Activated CD8-positive, alpha-beta T cell treated with anti-CD3 and anti-CD28 coated beads for 36 hours (primary cell): Measurements from ENCODE around the gene WWC1. TPM values are rescaled to one million over a fixed set of nuclear protein-coding genes. Genes with fewer than 3 reads are reported as not detected.

Experiments used
- ATAC-seq: fragments of 200-7000 bp; cut with Tn5 transposase; one replicate; pipeline ENCODE4 v1.10.0; 2021; ENCODE audit warnings: mild to moderate bottlenecking, moderate library complexity
- CTCF ChIA-PET: fragments of 350-600 bp; sonication (Branson Sonifier 250); formaldehyde crosslinking; loops from one replicate; lab custom pipeline; 2021; ENCODE audit warnings: antibody characterized with exemption; lab: Charles Lee
- POLR2A ChIA-PET: fragments of 350-600 bp; sonication (Branson Sonifier 250); formaldehyde crosslinking; loops from one replicate; lab custom pipeline; 2021; ENCODE audit warnings: antibody characterized with exemption; lab: Charles Lee
- DNase-seq: peaks from one replicate; pipeline ENCODE4 v3.0.0-alpha.2; 2020
- H3K27ac Mint-ChIP-seq: one replicate; pipeline ENCODE4 v1.8.0; 2021; ENCODE audit warnings: mild to moderate bottlenecking, mixed read lengths
- H3K27me3 Mint-ChIP-seq: one replicate; pipeline ENCODE4 v1.8.0; 2021; ENCODE audit warnings: mixed read lengths
- H3K36me3 Mint-ChIP-seq: one replicate; pipeline ENCODE4 v1.8.0; 2021; ENCODE audit warnings: low read depth, mixed read lengths
- H3K4me1 Mint-ChIP-seq: one replicate; pipeline ENCODE4 v1.8.0; 2021; ENCODE audit warnings: low read depth, mixed read lengths
- H3K4me3 Mint-ChIP-seq: one replicate; pipeline ENCODE4 v1.8.0; 2021; ENCODE audit warnings: mild to moderate bottlenecking, moderate library complexity, mixed read lengths
- H3K9me3 Mint-ChIP-seq: one replicate; pipeline ENCODE4 v1.8.0; 2021; ENCODE audit warnings: mixed read lengths
- CTCF ChIP-seq: fragments of 200-600 bp; IDR thresholded peaks from one replicate; pipeline ENCODE4 v1.8.0; 2022; ENCODE audit warnings: antibody characterized with exemption, mild to moderate bottlenecking
- intact Hi-C: fragments of 100-400 bp; cut with micrococcal nuclease; formaldehyde crosslinking; loops from one replicate; pipeline ENCODE4 v1.10.0; 2022
- total RNA-seq, 2 experiments: library from RNA; stranded (reverse); gene quantifications; one replicate each; pipeline ENCODE4 v1.2.3, GENCODE V29; 2021

Gene WWC1
- total RNA-seq, 2 experiments from 2014 or later = 0.45 to 0.47 TPM

DNA sequence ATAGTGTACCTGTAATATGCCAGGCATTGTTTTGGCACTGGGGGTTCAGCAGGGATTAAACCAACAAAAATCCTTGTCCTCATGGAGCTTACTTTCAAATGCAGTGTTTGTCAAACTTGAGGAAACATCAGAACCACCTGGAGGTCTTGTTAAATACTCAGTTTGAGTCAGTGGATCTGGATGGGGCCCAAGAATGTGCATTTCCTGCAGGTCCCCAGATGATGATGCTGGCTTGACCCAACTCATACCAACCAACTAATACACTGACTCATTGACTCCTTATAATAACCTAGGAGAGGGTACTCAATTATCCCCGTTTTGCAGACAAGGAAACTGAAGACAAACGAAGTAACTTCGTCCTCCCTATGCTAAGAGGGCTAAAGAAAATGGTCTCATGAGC, 11.3 kb downstream of the WWC1 start:
- H3K27me3 Mint-ChIP-seq = peaks cover 2% of the 10 kb centered on the region
- H3K4me3 Mint-ChIP-seq = no peak overlapping the region
- no peaks in the 10 kb centered on the region for H3K36me3 Mint-ChIP-seq
- CTCF ChIA-PET = no interaction called here
- intact Hi-C loops = no loop called here
- no peak for ATAC-seq
- H3K27ac Mint-ChIP-seq = no peak overlapping the region
- H3K9me3 Mint-ChIP-seq = no peaks in the 10 kb centered on the region
- no peak for TF ChIP-seq CTCF
- POLR2A ChIA-PET = no interaction called here
- no peak for DNase-seq
- no peaks in the 10 kb centered on the region for H3K4me1 Mint-ChIP-seq

GRCh38 chr5:168303393-168304025, 12.1 kb downstream of the WWC1 start:
- Mint-ChIP-seq H3K4me3 (no peak overlapping the region), H3K4me1 (no peaks in the 10 kb centered on the region), H3K27me3 (peaks cover 2% of the 10 kb centered on the region), H3K36me3 (no peaks in the 10 kb centered on the region), H3K9me3 (no peaks in the 10 kb centered on the region), H3K27ac (no peak overlapping the region)
- POLR2A ChIA-PET = no interaction called here
- DNase-seq (no peak), ATAC-seq (no peak)
- CTCF ChIA-PET = no interaction called here
- TF ChIP-seq CTCF = no peak
- intact Hi-C loops = no loop called here

DNA sequence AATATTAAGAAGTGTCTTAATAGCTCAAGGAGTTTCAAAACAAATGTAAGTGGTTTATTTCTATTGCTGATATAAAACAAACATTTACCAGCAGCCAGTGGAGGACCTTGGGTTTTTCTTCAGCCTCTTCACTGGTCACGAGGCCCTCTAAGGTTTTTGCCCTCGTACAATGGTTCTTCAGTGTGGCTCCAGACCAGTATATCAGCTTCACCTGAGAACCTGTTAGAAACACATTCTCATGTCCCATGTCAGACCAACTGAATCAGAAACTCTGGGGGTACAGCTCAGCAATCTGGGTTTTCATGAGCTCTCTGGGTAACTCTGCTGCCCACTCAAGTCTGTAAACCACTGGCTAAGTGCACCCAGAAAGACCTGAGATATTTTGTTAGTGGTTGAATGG, 12.9 kb downstream of the WWC1 start:
- intact Hi-C loops = no loop called here
- H3K36me3 Mint-ChIP-seq = no peaks in the 10 kb centered on the region
- ChIA-PET CTCF (no interaction called here), POLR2A (no interaction called here)
- H3K4me3 Mint-ChIP-seq = no peak overlapping the region
- DNase-seq (no peak), ATAC-seq (no peak)
- TF ChIP-seq CTCF = no peak
- H3K4me1 Mint-ChIP-seq = no peaks in the 10 kb centered on the region
- no peak overlapping the region for H3K27ac Mint-ChIP-seq
- no peaks in the 10 kb centered on the region for H3K9me3 Mint-ChIP-seq
- peaks cover 4% of the 10 kb centered on the region for H3K27me3 Mint-ChIP-seq

DNA sequence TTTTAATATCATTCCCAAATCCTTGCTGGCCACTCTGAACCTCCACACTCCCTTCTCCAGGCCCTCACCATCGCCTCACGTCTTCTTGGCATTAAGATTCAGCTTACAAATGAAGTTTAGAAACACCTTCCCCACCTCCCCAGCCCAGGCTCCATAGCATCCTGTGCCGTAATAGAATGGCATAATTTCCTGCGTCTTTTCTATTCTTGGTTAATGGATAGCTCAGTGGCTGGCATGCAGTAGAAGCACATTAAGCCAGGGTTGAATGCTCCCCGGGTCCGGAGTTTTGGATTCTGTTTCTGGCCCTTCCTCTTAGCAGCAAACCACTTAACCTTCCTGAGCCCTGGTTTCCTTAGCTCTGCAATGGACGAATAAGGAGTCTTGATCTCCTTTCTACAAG, 13.8 kb downstream of the WWC1 start:
- Mint-ChIP-seq H3K36me3 (no peaks in the 10 kb centered on the region), H3K27me3 (peaks cover 7% of the 10 kb centered on the region), H3K4me1 (no peaks in the 10 kb centered on the region), H3K27ac (no peak overlapping the region), H3K9me3 (no peaks in the 10 kb centered on the region), H3K4me3 (no peak overlapping the region)
- ATAC-seq (no peak), DNase-seq (no peak)
- no peak for TF ChIP-seq CTCF
- CTCF ChIA-PET = no interaction called here
- POLR2A ChIA-PET = no interaction called here
- intact Hi-C loops = no loop called here

DNA sequence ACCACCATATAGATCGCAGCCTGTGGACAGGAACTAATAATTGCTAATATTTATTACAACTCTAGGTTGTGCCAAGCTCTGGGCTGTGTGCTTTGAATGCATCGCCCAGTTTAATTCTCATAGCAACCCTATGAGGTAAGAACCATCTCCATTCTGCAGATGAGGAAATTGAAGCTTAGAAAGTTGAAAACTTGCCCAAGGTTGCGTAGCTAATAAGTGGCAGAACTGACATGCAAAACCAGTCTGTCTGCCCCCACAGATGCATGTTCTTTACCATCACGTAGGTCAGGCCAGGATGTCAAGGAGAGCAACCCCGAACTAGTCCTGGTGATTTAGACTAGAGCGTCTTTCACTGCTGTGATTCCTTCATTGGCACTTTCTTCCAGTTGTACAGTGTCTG, 15.6 kb downstream of the WWC1 start:
- intact Hi-C loops = no loop called here
- POLR2A ChIA-PET = no interaction called here

More for the DNA sequence above, 15.6 kb downstream of the WWC1 start:
- DNase-seq = no peak
- H3K9me3 Mint-ChIP-seq = no peaks in the 10 kb centered on the region
- CTCF ChIA-PET = interaction anchor here (1.5 kb wide), 1 partner anchor 12 kb away, joined by 4 read pairs; no protein-coding TSS in a partner anchor
- no peak overlapping the region for H3K4me3 Mint-ChIP-seq
- peaks cover 8% of the 10 kb centered on the region for H3K27me3 Mint-ChIP-seq
- TF ChIP-seq CTCF = no peak
- no peak overlapping the region for H3K27ac Mint-ChIP-seq
- no peak for ATAC-seq
- no peaks in the 10 kb centered on the region for H3K4me1 Mint-ChIP-seq
- H3K36me3 Mint-ChIP-seq = no peaks in the 10 kb centered on the region
